Endothelial cell of umbilical vein (primary cell): Measurements from ENCODE around the gene MAPK8IP2. TPM values are rescaled to one million over a fixed set of nuclear protein-coding genes. Genes with fewer than 3 reads are reported as not detected.

Source experiments
- BruUV-seq: library from RNA; stranded (reverse); fragments of 400-500 nt; replicated peaks from 2 replicates; lab custom pipeline; 2021; lab: Mats Ljungman, UMichigan
- CTCF ChIA-PET: fragments of 300-600, 350-600 bp; sonication (Branson Sonifier 250); formaldehyde crosslinking; loops from one replicate; lab custom pipeline; 2021; ENCODE audit warnings: antibody characterized with exemption, inconsistent platforms; lab: Charles Lee
- POLR2A ChIA-PET: fragments of 300-600, 350-600 bp; sonication (Branson Sonifier 250); formaldehyde crosslinking; loops from one replicate; lab custom pipeline; 2021; ENCODE audit warnings: antibody characterized with exemption, inconsistent platforms; lab: Charles Lee
- DNase-seq: peaks from one replicate; pipeline ENCODE4 v3.0.0-alpha.2; 2011; ENCODE audit warnings: low read depth, low spot score
- FAIRE-seq: peaks from 2 replicates; lab custom pipeline; 2011; peaks lifted over from hg19 to GRCh38; lab: Jason Lieb, UNC
- H2AFZ ChIP-seq: 2 replicates; pipeline ENCODE4 v1.6.0; 2012; ENCODE audit warnings: low read depth, low read length, control low read depth, inconsistent platforms
- H3K27ac ChIP-seq: 2 replicates; pipeline ENCODE4 v1.5.1; 2011; ENCODE audit warnings: low read depth, mild to moderate bottlenecking, control low read depth, low read length, moderate library complexity; ENCODE audit not compliant: insufficient read depth
- H3K27me3 ChIP-seq, 2 experiments: 2 replicates each; pipeline versions ENCODE4 v1.6.0 to v1.6.1; 2011; ENCODE audit warnings: low read length in 2 of 2, mixed read lengths in 1 of 2; ENCODE audit not compliant: control insufficient read depth in 2 of 2, insufficient read depth in 2 of 2
- H3K36me3 ChIP-seq, 2 experiments: 2 replicates in 1 of 2; 3 replicates in 1 of 2; pipeline ENCODE4 v1.5.1; 2011; ENCODE audit warnings: low read length in 2 of 2, mild to moderate bottlenecking in 1 of 2, moderate library complexity in 1 of 2; ENCODE audit not compliant: control insufficient read depth in 2 of 2, insufficient read depth in 2 of 2; ENCODE audit errors: extremely low read depth in 1 of 2
- H3K4me1 ChIP-seq: 3 replicates; pipeline ENCODE4 v1.5.1; 2011; ENCODE audit warnings: mild to moderate bottlenecking, low read length; ENCODE audit not compliant: control insufficient read depth, insufficient read depth; ENCODE audit errors: extremely low read depth
- H3K4me2 ChIP-seq: 2 replicates; pipeline ENCODE4 v1.6.1; 2011; ENCODE audit warnings: low read length, control low read depth, mixed read lengths; ENCODE audit not compliant: insufficient read depth
- H3K4me3 ChIP-seq, 3 experiments: fragments of 200-600 bp in 1 of 3; sonication (generic), shearing (Covaris generic) in 1 of 3; replicated peaks in 1 of 3; 2 replicates each; pipeline ENCODE4 v1.5.1; 2011 to 2016; ENCODE audit warnings: control low read depth in 3 of 3, low read length in 3 of 3, mild to moderate bottlenecking in 2 of 3, inconsistent platforms in 1 of 3, low read depth in 1 of 3, moderate library complexity in 1 of 3; ENCODE audit not compliant: insufficient read depth in 1 of 3
- H3K79me2 ChIP-seq: 2 replicates; pipeline ENCODE4 v1.6.0; 2012; ENCODE audit warnings: low read length, inconsistent platforms; ENCODE audit not compliant: control insufficient read depth, insufficient read depth
- H3K9ac ChIP-seq: replicated peaks from 2 replicates; pipeline ENCODE3; 2011; ENCODE audit warnings: low read length, control low read depth; ENCODE audit not compliant: insufficient read depth; ENCODE audit errors: extremely low read depth
- H3K9me1 ChIP-seq: replicated peaks from 3 replicates; pipeline ENCODE4 v1.6.0; 2011; ENCODE audit warnings: mild to moderate bottlenecking, low read length; ENCODE audit not compliant: control insufficient read depth, insufficient read depth; ENCODE audit errors: extremely low read depth
- H3K9me3 ChIP-seq: replicated peaks from 2 replicates; pipeline ENCODE4 v1.5.1; 2012; ENCODE audit warnings: low read length, inconsistent platforms; ENCODE audit not compliant: control insufficient read depth, insufficient read depth
- H4K20me1 ChIP-seq: replicated peaks from 2 replicates; pipeline ENCODE3; 2011; ENCODE audit warnings: mild to moderate bottlenecking, low read length; ENCODE audit not compliant: control insufficient read depth, insufficient read depth; ENCODE audit errors: extremely low read depth
- EZH2 ChIP-seq: IDR thresholded peaks from 2 replicates; pipeline ENCODE4 v1.6.1; 2012; ENCODE audit warnings: borderline replicate concordance, low read depth, mild to moderate bottlenecking, moderate library complexity, low read length, inconsistent platforms; ENCODE audit not compliant: severe bottlenecking
- FOS ChIP-seq: IDR thresholded peaks from 2 replicates; pipeline ENCODE4 v1.6.1; 2011; ENCODE audit warnings: mild to moderate bottlenecking, low read length, moderate library complexity, borderline replicate concordance; ENCODE audit not compliant: insufficient read depth
- MAX ChIP-seq: IDR thresholded peaks from 2 replicates; pipeline ENCODE4 v1.6.1; 2011; ENCODE audit not compliant: insufficient read depth, insufficient read length
- POLR2A ChIP-seq: IDR thresholded peaks from 2 replicates; pipeline ENCODE4 v1.6.1; 2012; ENCODE audit warnings: low read depth, mild to moderate bottlenecking, control low read depth, low read length
- dilution Hi-C: fragments of 300-500 bp; cut with MboI; formaldehyde crosslinking; loops from one replicate; pipeline ENCODE4 v1.15.0; 2019; ENCODE audit warnings: low sequenced_read_pairs; ENCODE audit not compliant: extremely low pct_ligation_motif_present
- intact Hi-C: fragments of 100-400 bp; cut with micrococcal nuclease; formaldehyde crosslinking; loops from one replicate; pipeline ENCODE4 v1.10.0; 2022
- polyA plus RNA-seq, 4 experiments: library from polyadenylated mRNA; depleted of rRNA in 3 of 4; stranded (reverse) in 3 of 4; unstranded in 1 of 4; fragments of >200 nt; gene quantifications; 2 replicates each; pipeline versions ENCODE4 v1.2.1 to v1.2.3, GENCODE V29; 2011 to 2012; ENCODE audit warnings: missing spikeins in 1 of 4
- total RNA-seq: library from RNA; stranded (reverse); gene quantifications from 2 replicates; pipeline ENCODE4 v1.2.3, GENCODE V29; 2021

MAPK8IP2 gene
- total and polyA plus RNA-seq, 2 donors (not counting 3 experiments of a cell fraction or from before 2014, with no cell fraction given), result 0.21 to 0.31 TPM

DNA sequence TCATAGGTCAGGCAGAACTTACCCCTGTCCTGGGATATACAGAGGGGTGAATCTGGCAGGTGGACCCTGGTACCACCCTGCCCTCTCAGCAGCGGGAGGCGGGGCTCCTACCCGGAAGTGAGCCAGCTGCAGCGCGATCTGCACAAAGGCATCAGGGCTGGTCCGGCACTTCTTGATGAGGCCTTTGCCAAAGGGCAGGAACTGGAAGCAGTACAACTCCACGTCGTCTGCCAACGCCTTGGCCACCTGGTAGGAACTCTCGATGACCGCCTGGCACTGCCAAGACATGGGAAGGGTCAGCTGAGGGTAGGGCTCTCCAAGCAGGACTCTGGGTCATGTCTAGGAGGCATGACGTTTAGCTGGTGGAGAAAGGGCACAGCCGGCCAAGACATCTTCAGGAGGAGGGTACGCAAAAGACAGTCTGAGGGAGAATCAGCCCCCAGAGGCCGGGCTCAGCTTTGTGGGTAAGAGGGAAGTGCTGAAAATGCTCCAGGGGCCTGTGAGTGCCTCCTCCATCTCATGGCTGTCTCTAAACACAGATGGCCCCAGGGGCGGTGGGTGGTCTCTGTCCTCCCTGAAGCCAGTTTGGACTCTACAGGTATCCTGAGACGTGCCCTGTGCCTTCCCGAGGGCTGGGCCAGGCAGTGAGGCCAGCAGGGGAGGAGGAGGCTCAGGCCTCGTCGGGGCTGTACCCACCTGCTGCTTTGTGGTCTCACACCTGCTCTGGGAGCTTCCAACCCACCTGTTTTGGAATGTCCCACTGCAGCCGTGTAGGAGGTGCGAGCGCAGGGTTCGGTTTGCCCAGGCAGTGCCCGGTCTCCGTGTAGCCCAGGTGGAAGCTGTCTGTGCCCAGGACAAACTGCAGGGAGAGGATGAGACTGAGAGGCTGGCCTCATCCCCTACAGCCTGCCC lies 29.1 kb upstream of the MAPK8IP2 start:
- Histone ChIP-seq H3K36me3 (no peaks in the 10 kb centered on the region), H3K4me2 (no peak overlapping the region), H3K79me2 (no peaks in the 10 kb centered on the region), H3K27me3 (no peaks in the 10 kb centered on the region), H3K9me1 (no peaks in the 10 kb centered on the region), H3K4me1 (no peaks in the 10 kb centered on the region), H3K9ac (no peak overlapping the region), H3K4me3 (no peak overlapping the region), H2AFZ (no peak overlapping the region), H3K9me3 (no peaks in the 10 kb centered on the region), H3K27ac (no peak overlapping the region), H4K20me1 (no peaks in the 10 kb centered on the region)
- ChIA-PET CTCF (interaction anchor here (2.5 kb wide), 2 partner anchors 9 to 49 kb away, joined by 7 to 12 read pairs; partner anchors contain the start of gene SYCE3), POLR2A (no interaction called here)
- no TSS peak for BruUV-seq
- DNase-seq, result no peak
- no peak for FAIRE-seq
- TF ChIP-seq EZH2 (no peak), MAX (no peak), POLR2A (no peak)
- dilution Hi-C loops, result no loop called here
- intact Hi-C loops, result no loop called here

GRCh38 chr22:50572965-50573364 lies 27.6 kb upstream of the MAPK8IP2 start:
- Histone ChIP-seq H3K9ac (no peak overlapping the region), H3K9me3 (no peaks in the 10 kb centered on the region), H3K4me2 (no peak overlapping the region), H2AFZ (no peak overlapping the region), H3K4me1 (no peaks in the 10 kb centered on the region), H3K36me3 (no peaks in the 10 kb centered on the region), H3K9me1 (no peaks in the 10 kb centered on the region), H3K27ac (no peak overlapping the region), H4K20me1 (no peaks in the 10 kb centered on the region), H3K79me2 (no peaks in the 10 kb centered on the region), H3K27me3 (no peaks in the 10 kb centered on the region), H3K4me3 (no peak overlapping the region)
- ChIA-PET CTCF (interaction anchor here (2.5 kb wide), 2 partner anchors 10 to 48 kb away, joined by 7 to 12 read pairs; partner anchors contain the start of gene SYCE3), POLR2A (no interaction called here)
- dilution Hi-C loops, result no loop called here
- no TSS peak for BruUV-seq
- TF ChIP-seq EZH2 (no peak), FOS (no peak)
- DNase-seq, result no peak
- FAIRE-seq, result no peak
- intact Hi-C loops, result no loop called here
